Measurements from ENCODE around the gene C7orf33.

GRCh38 chr7:148624735-148625134 lies 34.2 kb downstream of the C7orf33 start:
- TF ChIP-seq CTCF (conservative IDR thresholded peaks at IDR 0.05; ENCODE audit: low read length) (no peak), EZH2phosphoT487 (IDR thresholded peaks at IDR 0.05; ENCODE audit: borderline replicate concordance, low read depth, low read length) (no peak)
